H1 (cell line): ENCODE measurements around the gene GAMT. TPM values are rescaled to one million over a fixed set of nuclear protein-coding genes. Genes with fewer than 3 reads are reported as not detected.

Source experiments
- CTCF ChIA-PET: fragments of 300-600 bp; sonication (Branson Sonifier 250); formaldehyde crosslinking; loops from one replicate; lab custom pipeline; 2021; ENCODE audit not compliant: partially characterized antibody; lab: Charles Lee
- POLR2A ChIA-PET: fragments of 300-600 bp; sonication (Branson Sonifier 250); formaldehyde crosslinking; loops from one replicate; lab custom pipeline; 2021; ENCODE audit warnings: inconsistent platforms; ENCODE audit not compliant: partially characterized antibody; lab: Charles Lee
- DNase-seq, 2 experiments: peaks; one replicate each; pipeline versions ENCODE4 v3.0.0 to v3.0.0-alpha.2; 2010 to 2022; ENCODE audit warnings: low spot score in 2 of 2, low read depth in 1 of 2, mixed read lengths in 1 of 2
- FAIRE-seq: peaks from 2 replicates; lab custom pipeline; 2011; peaks lifted over from hg19 to GRCh38; lab: Jason Lieb, UNC
- H2AFZ ChIP-seq: 2 replicates; pipeline ENCODE4 v1.8.1; 2012; ENCODE audit warnings: low read length, inconsistent platforms
- H2AK5ac ChIP-seq: 2 replicates; pipeline ENCODE4 v1.6.1; 2013; ENCODE audit warnings: low read depth, low read length
- H2BK120ac ChIP-seq: replicated peaks from 2 replicates; pipeline ENCODE3; 2013; ENCODE audit warnings: low read depth, low read length, inconsistent platforms
- H2BK12ac ChIP-seq: 2 replicates; pipeline ENCODE4 v1.6.1; 2013; ENCODE audit warnings: low read depth, low read length
- H2BK15ac ChIP-seq: 2 replicates; pipeline ENCODE4 v1.6.1; 2013; ENCODE audit warnings: low read length
- H2BK20ac ChIP-seq: 2 replicates; pipeline ENCODE4 v1.6.1; 2013; ENCODE audit warnings: low read length
- H2BK5ac ChIP-seq: 2 replicates; pipeline ENCODE4 v1.6.1; 2013; ENCODE audit warnings: low read depth, low read length
- H3K14ac ChIP-seq: 2 replicates; pipeline ENCODE4 v1.6.1; 2013; ENCODE audit warnings: inconsistent platforms; ENCODE audit not compliant: insufficient read length
- H3K18ac ChIP-seq: 2 replicates; pipeline ENCODE4 v1.6.1; 2013; ENCODE audit warnings: low read length; ENCODE audit errors: extremely low read depth
- H3K23ac ChIP-seq: 2 replicates; pipeline ENCODE4 v1.6.1; 2013; ENCODE audit warnings: inconsistent platforms; ENCODE audit not compliant: insufficient read length
- H3K23me2 ChIP-seq: 2 replicates; pipeline ENCODE4 v1.6.1; 2013; ENCODE audit warnings: low read depth, low read length
- H3K27ac ChIP-seq: 2 replicates; pipeline ENCODE4 v1.6.1; 2011; ENCODE audit warnings: low read depth, low read length, inconsistent platforms
- H3K27me3 ChIP-seq, 4 experiments: replicated peaks in 1 of 4; 1 replicate in 1 of 4; 2 replicates in 3 of 4; pipeline versions ENCODE4 v1.6.1 to v1.8.1; 2011 to 2013; ENCODE audit warnings: low read length in 3 of 4, mild to moderate bottlenecking in 3 of 4, inconsistent platforms in 2 of 4, mixed read lengths in 2 of 4, moderate library complexity in 1 of 4; ENCODE audit not compliant: control insufficient read depth in 3 of 4, insufficient read depth in 3 of 4; ENCODE audit errors: extremely low read depth in 1 of 4
- H3K36me3 ChIP-seq, 4 experiments: 2 replicates each; pipeline versions ENCODE4 v1.6.1 to v1.8.1; 2011 to 2013; ENCODE audit warnings: mild to moderate bottlenecking in 4 of 4, low read length in 3 of 4, moderate library complexity in 2 of 4, control low read depth in 1 of 4, inconsistent platforms in 1 of 4; ENCODE audit not compliant: insufficient read depth in 4 of 4, control insufficient read depth in 2 of 4
- H3K4ac ChIP-seq: replicated peaks from 2 replicates; pipeline ENCODE3; 2013; ENCODE audit warnings: low read length, low read depth, mixed read lengths, inconsistent platforms; ENCODE audit not compliant: insufficient read length
- H3K4me1 ChIP-seq, 4 experiments: replicated peaks in 1 of 4; 1 replicate in 1 of 4; 2 replicates in 3 of 4; pipeline versions ENCODE4 v1.6.1 to v1.8.1; 2011 to 2013; ENCODE audit warnings: low read length in 3 of 4, inconsistent platforms in 2 of 4, mixed read lengths in 1 of 4; ENCODE audit not compliant: insufficient read depth in 4 of 4, control insufficient read depth in 3 of 4
- H3K4me2 ChIP-seq, 2 experiments: 2 replicates each; pipeline versions ENCODE4 v1.6.1 to v1.8.1; 2011 to 2013; ENCODE audit warnings: low read depth in 2 of 2, low read length in 2 of 2, control low read depth in 1 of 2, inconsistent platforms in 1 of 2, mild to moderate bottlenecking in 1 of 2; ENCODE audit not compliant: insufficient read depth in 1 of 2
- H3K4me3 ChIP-seq, 4 experiments: fragments of 200-600, 300-600 bp in 1 of 4; sonication (generic), shearing (Covaris generic), sonication (Bioruptor Twin) in 1 of 4; 2 replicates each; pipeline versions ENCODE4 v1.5.1 to v1.8.1; 2011 to 2016; ENCODE audit warnings: low read length in 4 of 4, low read depth in 3 of 4, control low read depth in 2 of 4, inconsistent platforms in 2 of 4, mild to moderate bottlenecking in 2 of 4, mixed read lengths in 1 of 4, moderate library complexity in 1 of 4; ENCODE audit not compliant: insufficient read depth in 2 of 4; ENCODE audit errors: extremely low read depth in 1 of 4
- H3K56ac ChIP-seq: replicated peaks from 2 replicates; pipeline ENCODE3; 2013; ENCODE audit warnings: low read depth, mild to moderate bottlenecking, mixed read lengths, low read length, inconsistent platforms; ENCODE audit not compliant: insufficient read length
- H3K79me1 ChIP-seq: 2 replicates; pipeline ENCODE4 v1.6.1; 2013; ENCODE audit warnings: low read depth, low read length, control low read depth
- H3K79me2 ChIP-seq, 2 experiments: 2 replicates each; pipeline versions ENCODE4 v1.6.1 to v1.8.1; 2012 to 2013; ENCODE audit warnings: low read length in 2 of 2, mild to moderate bottlenecking in 2 of 2, inconsistent platforms in 1 of 2; ENCODE audit not compliant: insufficient read depth in 2 of 2, control insufficient read depth in 1 of 2
- H3K9ac ChIP-seq, 4 experiments: replicated peaks in 1 of 4; 1 replicate in 1 of 4; 2 replicates in 3 of 4; pipeline versions ENCODE4 v1.6.1 to v1.8.1; 2011 to 2013; ENCODE audit warnings: low read depth in 3 of 4, low read length in 3 of 4, control low read depth in 2 of 4, mild to moderate bottlenecking in 2 of 4, moderate library complexity in 2 of 4, inconsistent platforms in 1 of 4; ENCODE audit errors: extremely low read depth in 1 of 4
- H3K9me3 ChIP-seq, 2 experiments: 2 replicates each; pipeline versions ENCODE4 v1.6.1 to v1.8.1; 2012 to 2013; ENCODE audit warnings: mild to moderate bottlenecking in 2 of 2, moderate library complexity in 2 of 2, control low read depth in 1 of 2, inconsistent platforms in 1 of 2, low read depth in 1 of 2, low read length in 1 of 2, mixed read lengths in 1 of 2; ENCODE audit not compliant: insufficient read depth in 2 of 2
- H4K20me1 ChIP-seq, 2 experiments: replicated peaks in 1 of 2; 2 replicates each; pipeline versions ENCODE3 to v1.8.1; 2011 to 2013; ENCODE audit warnings: inconsistent platforms in 2 of 2, low read length in 2 of 2, mild to moderate bottlenecking in 1 of 2; ENCODE audit not compliant: insufficient read depth in 2 of 2, control insufficient read depth in 1 of 2
- H4K5ac ChIP-seq: 2 replicates; pipeline ENCODE4 v1.6.1; 2013; ENCODE audit warnings: low read length, low read depth, mixed read lengths, inconsistent platforms; ENCODE audit not compliant: insufficient read length
- H4K8ac ChIP-seq: 2 replicates; pipeline ENCODE4 v1.8.0; 2013; ENCODE audit warnings: mild to moderate bottlenecking, moderate library complexity, low read length, inconsistent platforms; ENCODE audit not compliant: insufficient read depth; ENCODE audit errors: extremely low read depth
- H4K91ac ChIP-seq: replicated peaks from 2 replicates; pipeline ENCODE3; 2013; ENCODE audit warnings: low read length, mixed read lengths, inconsistent platforms; ENCODE audit not compliant: insufficient read length
- CHD1 ChIP-seq: IDR thresholded peaks from 2 replicates; pipeline ENCODE4 v1.6.1; 2012; ENCODE audit warnings: low read depth, low read length, improper control_type of control experiment
- GABPA ChIP-seq: IDR thresholded peaks from 2 replicates; pipeline ENCODE4 v1.6.1; 2011; ENCODE audit warnings: mild to moderate bottlenecking, low read length, moderate library complexity, borderline replicate concordance; ENCODE audit not compliant: insufficient read depth
- KDM5A ChIP-seq: fragments of 200-600 bp; IDR thresholded peaks from 2 replicates; pipeline ENCODE4 v1.7.1; 2012; ENCODE audit warnings: mild to moderate bottlenecking, low read length, inconsistent platforms, mixed read lengths
- POLR2AphosphoS5 ChIP-seq: IDR thresholded peaks from 2 replicates; pipeline ENCODE4 v1.6.1; 2011; ENCODE audit warnings: low read depth, low read length
- SIRT6 ChIP-seq: IDR thresholded peaks from one replicate; pipeline ENCODE4 v1.7.1; 2012; ENCODE audit warnings: low read length, inconsistent platforms
- SP2 ChIP-seq: IDR thresholded peaks from 2 replicates; pipeline ENCODE4 v1.6.1; 2012; ENCODE audit warnings: mild to moderate bottlenecking, low read length, inconsistent platforms
- WGBS, 2 experiments: shearing (Covaris generic) in 1 of 2; methylation state at CpG; one replicate each; pipeline versions ENCODE4 v1.1.6 to v1.1.7; 2013 to 2015; ENCODE audit warnings: low lambda C conversion rate in 2 of 2, mixed read lengths in 2 of 2, inconsistent platforms in 1 of 2, low coverage in 1 of 2, missing lambda C conversion rate in 1 of 2; ENCODE audit not compliant: insufficient replicate concordance in 2 of 2, insufficient coverage in 1 of 2, insufficient read length in 1 of 2; ENCODE audit errors: extremely low coverage in 1 of 2, missing lambda C conversion rate in 1 of 2; 5-methylcytosine and 5-hydroxymethylcytosine counted together
- polyA plus RNA-seq, 7 experiments: library from polyadenylated mRNA; depleted of rRNA in 3 of 7; stranded (reverse) in 5 of 7; unstranded in 2 of 7; fragments of >200 nt in 5 of 7; fragments of 200-250 nt in 2 of 7; gene quantifications; 1 replicate in 5 of 7; 2 replicates in 1 of 7; 4 replicates in 1 of 7; pipeline versions ENCODE4 v1.2.1 to v1.2.3, GENCODE V29; 2011 to 2013; ENCODE audit warnings: missing spikeins in 2 of 7, mixed read lengths in 2 of 7
- total RNA-seq: library from RNA; stranded (reverse); fragmentation: NEBNext Ultra II Directional; extraction: Animal tissue kit (Norgen Biotek cat#: 25700); gene quantifications from 2 replicates; pipeline ENCODE4 v1.2.1, GENCODE V29; 2021

The GAMT gene
- total and polyA plus RNA-seq, 2 of the 8 experiments (the other 6 are each of a cell fraction or from before 2014, with no cell fraction given) = 17.2 to 35.6 TPM

DNA sequence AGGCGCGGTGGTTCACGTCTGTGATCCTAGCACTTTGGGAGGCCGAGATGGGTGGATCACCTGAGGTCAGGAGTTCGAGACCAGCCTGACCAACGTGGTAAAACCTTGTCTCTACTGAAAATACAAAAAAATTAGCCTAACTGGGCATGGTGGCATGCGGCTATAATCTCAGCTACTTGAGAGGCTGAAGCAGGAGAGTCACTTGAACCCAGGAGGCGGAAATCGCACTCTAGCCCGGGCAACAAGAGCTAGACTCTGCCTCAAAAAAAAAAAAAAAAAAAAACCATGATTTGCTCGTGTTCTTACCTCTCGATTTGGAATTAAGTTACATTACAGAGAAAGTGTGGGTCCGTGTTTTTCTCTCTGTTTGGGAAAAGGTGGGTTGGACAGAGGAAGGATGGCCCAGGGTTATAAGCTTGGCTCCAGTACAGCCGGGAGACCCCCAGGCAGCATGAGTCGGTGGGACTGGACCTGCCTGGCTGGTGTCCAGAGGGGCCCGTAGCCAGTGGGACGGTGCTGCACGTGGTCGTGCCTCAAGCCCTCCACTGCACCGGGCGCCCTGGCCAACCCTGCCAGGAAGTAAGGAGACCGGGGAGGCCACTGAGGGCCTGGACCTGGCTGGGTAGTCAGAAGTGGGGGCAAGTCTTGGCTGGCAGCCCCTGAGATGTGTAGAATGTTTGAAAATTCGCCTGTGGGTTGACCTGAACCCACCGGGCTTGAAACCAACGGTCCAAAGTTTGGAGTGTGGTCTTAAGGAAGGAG, 40.5 kb upstream of the GAMT start:
- no peak for FAIRE-seq
- CTCF ChIA-PET = interaction anchor here (5.6 kb wide), 1 partner anchor 13 kb away, joined by 54 read pairs; no protein-coding TSS in a partner anchor

More for the DNA sequence above, 40.5 kb upstream of the GAMT start:
- Histone ChIP-seq H2BK5ac (no peak overlapping the region), H2BK20ac (no peak overlapping the region), H4K91ac (no peak overlapping the region), H3K23ac (no peak overlapping the region), H2BK120ac (no peak overlapping the region), H3K18ac (no peak overlapping the region), H4K8ac (no peak overlapping the region), H3K79me1 (peaks cover 4% of the 10 kb centered on the region), H3K79me2 (peaks cover 2 to 24% of the 10 kb centered on the region in 2 experiments; a peak in 3 of 4 replicates), H3K4me2 (no peak overlapping the region), H3K36me3 (peaks cover 26 to 37% (median 29%) of the 10 kb centered on the region in 4 experiments), H2BK12ac (no peak overlapping the region), H4K5ac (no peak overlapping the region), H3K27ac (no peak overlapping the region), H3K27me3 (peaks cover 5 to 11% (median 10%) of the 10 kb centered on the region in 4 experiments), H3K4me3 (no peak overlapping the region), H3K23me2 (peaks cover 6% of the 10 kb centered on the region; the same call in 1 of the 2 replicates), H3K56ac (no peak overlapping the region), H3K4ac (no peak overlapping the region), H2AK5ac (no peak overlapping the region), H3K4me1 (peaks cover 0 to 17% (median 6%) of the 10 kb centered on the region in 4 experiments; a peak in 5 of 7 replicates), H2BK15ac (no peak overlapping the region), H4K20me1 (peaks cover 21 to 23% of the 10 kb centered on the region in 2 experiments), H3K9ac (no peak overlapping the region), H2AFZ (no peak overlapping the region), H3K9me3 (no peaks in the 10 kb centered on the region), H3K14ac (no peak overlapping the region)
- TF ChIP-seq KDM5A = no peak
- TF ChIP-seq POLR2AphosphoS5 = peak; percentile 79
- TF ChIP-seq SP2 = no peak
- peak; percentile 18 for TF ChIP-seq SIRT6
- no peak for TF ChIP-seq GABPA
- no peak for TF ChIP-seq CHD1
- POLR2A ChIA-PET = interaction anchor here (0.5 to 7.6 kb wide), 14 partner anchors 9 to 1328 kb away, joined by 3 to 109 read pairs (median 5); partner anchors contain the start of gene APC2
- DNase-seq = no peak
- WGBS, 2 experiments = 93% methylated on average over 24 of the region's 25 CpGs; no CpG with 5 or more reads in 1 of the 2 experiments
